Stimulated activated CD4-positive, alpha-beta T cell treated with anti-CD3 and anti-CD28 coated beads, Interleukin-2, amount 100 ng/mL, for 24 hours (primary cell): Measurements from ENCODE around the gene ZDHHC11B.
"Not testable (repeated sequence)": the region's sequence is repeated elsewhere in the genome, so short reads cannot be mapped to it uniquely, and the experiment has no call there.

Experiments
- DNase-seq, 2 donors: peaks; one replicate each; pipeline ENCODE4 v3.0.0-alpha.2; 2020

Gene ZDHHC11B

DNA sequence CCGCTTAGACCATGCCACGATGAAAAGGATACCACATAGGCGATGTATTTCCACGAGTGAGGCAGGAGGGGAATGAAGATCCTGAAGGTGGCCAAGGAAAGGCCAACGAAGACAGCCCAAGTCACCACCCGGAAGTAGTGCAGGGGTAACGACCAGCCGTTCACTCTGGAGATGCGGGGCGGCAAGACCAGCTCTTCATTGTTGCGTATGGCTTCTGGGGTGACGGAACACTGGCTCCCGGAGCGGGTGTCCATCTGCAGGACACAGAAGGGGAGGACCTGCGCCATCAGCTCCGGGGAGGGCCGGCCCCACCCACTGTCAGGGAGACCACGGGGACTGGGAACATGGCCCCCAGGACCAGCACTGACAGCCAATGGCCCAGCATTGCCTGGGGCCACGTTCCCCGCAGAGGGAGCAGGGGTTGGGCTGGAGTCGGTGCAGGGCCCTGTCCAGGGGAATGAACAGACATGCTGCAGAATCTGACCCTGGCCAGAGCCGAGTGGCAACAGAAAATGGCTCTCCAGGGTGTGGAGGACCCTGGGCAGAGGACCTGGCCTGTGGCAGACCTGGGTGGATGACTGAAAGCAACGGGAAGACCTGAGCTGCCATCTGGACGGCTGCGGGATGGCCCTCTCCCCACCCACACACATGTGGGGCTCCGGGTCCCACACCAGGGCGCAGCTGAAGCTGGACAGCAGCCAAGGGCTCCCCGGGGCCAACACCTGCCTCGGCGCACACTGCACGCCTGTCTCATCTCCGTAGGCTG is 17.7 kb downstream of the ZDHHC11B start:
- DNase-seq = peak; percentile 1 to 15

DNA sequence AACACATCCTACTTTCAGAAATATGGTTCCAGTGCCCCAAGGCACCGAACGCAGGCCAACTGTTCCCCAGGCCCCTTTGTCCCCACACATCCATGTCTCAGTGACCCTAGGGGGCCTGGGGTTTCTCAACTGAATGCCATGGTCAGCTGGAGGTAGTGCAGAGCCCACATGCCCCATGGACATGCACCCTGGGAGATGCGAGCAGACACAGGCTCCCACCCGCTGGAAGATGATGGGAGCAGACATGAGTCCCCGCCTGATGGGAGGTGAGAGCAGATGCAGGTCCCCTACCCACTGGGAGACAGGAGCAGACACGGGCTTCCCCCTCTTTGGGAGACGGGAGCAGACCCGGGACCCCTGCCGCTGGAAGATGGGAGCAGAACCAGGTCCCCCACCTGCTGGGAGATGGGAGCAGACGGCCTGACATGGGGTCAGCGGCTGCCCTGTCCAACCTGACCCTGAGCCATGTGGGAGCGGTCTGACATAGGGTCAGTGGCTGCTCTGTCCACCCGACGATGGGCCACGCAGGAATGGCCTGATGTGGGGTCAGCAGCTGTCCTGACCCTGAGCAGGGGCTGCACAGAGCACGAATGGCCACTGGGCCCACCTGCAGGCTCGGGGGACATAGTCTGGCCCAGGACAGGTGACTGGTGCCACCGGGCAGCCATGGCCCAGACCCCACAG is 18.4 kb downstream of the ZDHHC11B start:
- peak in 1 of 2 donors; percentile 18 for DNase-seq

- no peak for DNase-seq
Observed at GRCh38 chr5:763998-764781, 20.3 kb downstream of the ZDHHC11B start.

DNA sequence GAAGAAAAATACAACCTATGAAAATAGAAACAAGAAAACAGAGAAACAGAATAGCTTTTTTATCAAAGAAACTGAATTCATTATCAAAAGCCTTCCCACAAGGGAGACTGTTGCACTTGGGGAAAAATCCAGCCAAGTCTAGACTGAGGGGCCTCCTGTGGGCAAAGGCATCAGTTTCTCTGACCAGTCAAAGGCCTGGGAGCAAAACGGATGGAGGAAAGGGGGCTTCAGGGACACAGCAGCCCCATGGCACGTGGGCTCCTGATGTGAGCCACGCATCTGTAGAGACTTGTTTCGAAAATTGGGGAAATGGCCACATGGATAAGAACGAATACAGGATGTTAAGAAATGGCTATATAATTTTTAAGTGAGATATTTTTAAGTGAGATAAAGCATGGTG is 21.1 kb downstream of the ZDHHC11B start:
- no peak for DNase-seq

- DNase-seq = not testable (repeated sequence)
Observed at GRCh38 chr5:762996-763395, 21.5 kb downstream of the ZDHHC11B start.

GRCh38 chr5:761854-762710 is 22.4 kb downstream of the ZDHHC11B start:
- DNase-seq = peak; percentile 0 to 26

DNA sequence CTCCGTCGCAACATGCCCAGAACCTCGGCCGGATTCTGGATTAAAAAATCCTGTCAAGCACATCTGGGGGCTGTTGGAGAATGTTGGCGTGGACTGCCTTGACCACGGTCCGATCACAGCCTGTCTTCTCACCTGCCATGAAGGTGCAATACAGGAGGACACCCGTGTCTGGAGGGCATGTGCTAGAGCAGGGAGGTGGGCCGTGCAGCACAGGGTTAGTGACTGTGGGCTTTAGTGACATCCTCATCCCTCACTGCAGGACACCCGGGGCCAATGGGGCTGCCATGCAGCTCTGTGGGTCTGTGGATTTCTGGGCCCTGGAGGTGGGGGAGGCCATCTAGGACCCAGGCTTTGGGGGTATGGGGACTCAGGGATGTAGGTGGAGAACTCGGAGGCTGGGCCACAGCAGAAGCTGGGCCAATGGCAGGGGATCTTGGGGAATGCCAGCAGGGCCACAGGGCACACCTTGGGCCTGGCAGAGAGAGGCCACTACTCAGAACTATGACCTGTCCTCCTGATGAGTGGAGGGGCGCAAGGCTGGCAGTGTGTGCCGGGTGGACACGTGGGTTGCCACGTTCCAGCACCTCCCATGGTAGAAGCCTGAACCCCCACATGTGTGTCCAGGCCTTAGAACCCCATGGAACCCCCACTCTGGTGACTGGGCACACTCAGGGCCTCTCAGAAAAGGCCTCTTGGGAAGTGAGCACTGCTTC is 23.3 kb downstream of the ZDHHC11B start:
- peak; percentile 0 to 28 for DNase-seq

DNA sequence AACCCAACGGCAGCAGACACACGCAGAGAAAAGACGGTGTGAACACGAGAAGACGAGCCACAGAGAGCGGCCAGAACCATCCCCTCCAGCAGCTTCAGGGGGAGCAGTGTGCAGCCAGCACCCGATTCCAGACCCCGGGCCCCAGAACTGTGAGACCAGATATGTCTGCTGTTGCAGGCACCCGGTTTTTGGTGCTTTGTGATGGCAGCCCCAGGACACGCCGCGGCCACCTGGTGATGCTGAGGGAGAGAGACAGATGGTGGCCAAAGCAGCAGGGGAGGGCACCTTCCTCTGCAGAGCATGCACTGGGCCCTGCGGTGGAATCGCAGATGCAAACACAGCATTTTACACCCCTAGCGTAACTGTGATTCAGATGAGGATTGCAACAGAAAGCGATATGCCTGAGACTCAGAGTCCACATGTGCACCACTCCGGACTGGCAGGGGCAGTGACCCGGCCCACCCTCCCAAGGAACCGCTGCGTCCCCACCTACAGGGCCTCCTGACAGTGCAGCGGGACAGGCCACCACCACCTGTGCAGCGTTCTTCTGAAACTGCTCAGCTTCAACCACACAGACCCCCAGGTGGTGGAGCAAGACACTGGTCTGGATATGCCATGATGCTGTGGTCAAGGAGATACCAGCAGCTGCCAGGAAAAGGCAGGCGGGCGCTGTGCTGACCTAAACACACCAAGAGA is 24.0 kb downstream of the ZDHHC11B start:
- peak; percentile 1 to 30 for DNase-seq

- DNase-seq = peak; percentile 0 to 32
Observed at GRCh38 chr5:759781-760362, 24.7 kb downstream of the ZDHHC11B start.

DNA sequence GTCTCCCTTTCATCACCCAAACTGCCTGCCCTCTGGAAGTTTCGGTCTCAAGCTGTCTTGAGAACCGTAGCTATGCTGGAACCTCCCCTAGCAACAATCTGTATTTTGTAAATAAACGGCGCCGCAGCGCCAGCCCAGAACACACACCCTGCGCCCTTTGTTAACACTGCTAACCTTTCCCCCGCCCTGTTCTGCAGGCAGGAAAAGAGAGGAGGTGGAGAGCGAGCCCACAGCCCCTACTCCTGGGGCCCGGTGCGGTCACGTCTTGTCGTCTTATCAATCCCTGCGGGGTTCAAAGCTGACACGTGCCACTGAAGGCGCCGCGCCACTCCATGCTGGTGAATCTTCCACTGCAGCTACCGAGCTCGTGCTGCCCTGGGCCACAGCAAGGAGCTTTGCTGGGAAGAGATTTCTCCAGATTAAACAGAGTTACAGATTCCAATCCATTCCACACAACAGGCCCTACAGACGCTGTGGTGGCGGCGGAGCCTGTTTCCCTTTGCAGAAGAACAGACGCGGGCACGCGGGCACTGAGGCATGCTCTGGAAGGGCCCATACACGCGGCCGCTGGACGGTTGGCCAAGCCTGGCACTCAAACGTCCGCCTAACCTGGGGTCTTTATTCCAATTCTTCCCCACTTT is 25.3 kb downstream of the ZDHHC11B start:
- peak; percentile 37 to 68 for DNase-seq

DNA sequence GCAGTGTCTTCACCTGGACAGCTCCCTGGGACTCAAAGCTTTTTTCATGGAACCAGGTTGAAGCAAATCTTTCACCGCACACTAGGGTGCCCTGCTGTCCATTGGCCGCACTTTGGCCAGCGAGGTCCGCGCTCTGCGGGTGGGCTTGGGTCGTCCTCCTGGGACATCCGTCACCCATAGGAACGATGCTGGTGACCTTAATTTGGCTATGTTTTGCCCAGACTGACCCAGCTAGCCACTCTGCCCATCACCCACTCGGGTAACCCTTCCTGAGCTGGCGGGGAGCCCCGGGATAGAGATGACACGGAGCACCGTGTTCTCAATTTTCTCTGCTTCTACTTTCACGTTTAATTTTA is 25.9 kb downstream of the ZDHHC11B start:
- no peak for DNase-seq

GRCh38 chr5:757931-758697 is 26.4 kb downstream of the ZDHHC11B start:
- peak; percentile 50 to 57 for DNase-seq

DNA sequence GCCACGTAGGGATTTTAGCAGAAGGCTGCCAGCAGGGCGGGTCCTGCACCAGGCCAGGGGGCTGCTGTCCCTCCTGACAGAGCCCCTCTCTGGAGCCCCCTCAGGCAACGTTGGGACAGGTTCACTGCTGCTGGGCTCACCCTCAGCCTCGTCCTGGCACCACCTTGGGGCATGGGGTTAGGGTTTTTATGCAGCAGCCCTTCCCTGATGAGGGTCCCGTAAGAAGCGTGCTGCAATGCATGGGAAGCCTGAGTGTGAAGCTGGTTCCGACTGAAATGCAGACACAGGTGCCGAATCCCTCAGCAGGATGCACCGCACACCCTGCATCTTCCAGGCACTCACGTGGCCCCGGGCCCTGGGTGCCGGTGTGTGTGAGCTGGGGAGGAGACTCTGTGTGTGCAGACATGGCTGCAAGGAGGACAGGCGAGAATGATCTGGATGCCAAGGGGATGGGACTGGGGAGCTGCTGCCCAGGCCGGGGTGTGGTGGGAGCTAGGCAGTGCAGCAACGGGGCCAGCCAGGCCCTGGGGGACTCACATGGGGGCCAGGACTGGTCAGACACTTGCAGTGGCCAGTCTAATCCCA is 27.1 kb downstream of the ZDHHC11B start:
- DNase-seq = peak in 1 of 2 donors; percentile 32

GRCh38 chr5:756865-757345 is 27.6 kb downstream of the ZDHHC11B start:
- peak in 1 of 2 donors; percentile 31 for DNase-seq

- DNase-seq = peak in 1 of 2 donors; percentile 23
Observed at GRCh38 chr5:756171-756570, 28.4 kb downstream of the ZDHHC11B start.

GRCh38 chr5:754143-754632 is 30.3 kb downstream of the ZDHHC11B start:
- DNase-seq = not testable (repeated sequence)

DNA sequence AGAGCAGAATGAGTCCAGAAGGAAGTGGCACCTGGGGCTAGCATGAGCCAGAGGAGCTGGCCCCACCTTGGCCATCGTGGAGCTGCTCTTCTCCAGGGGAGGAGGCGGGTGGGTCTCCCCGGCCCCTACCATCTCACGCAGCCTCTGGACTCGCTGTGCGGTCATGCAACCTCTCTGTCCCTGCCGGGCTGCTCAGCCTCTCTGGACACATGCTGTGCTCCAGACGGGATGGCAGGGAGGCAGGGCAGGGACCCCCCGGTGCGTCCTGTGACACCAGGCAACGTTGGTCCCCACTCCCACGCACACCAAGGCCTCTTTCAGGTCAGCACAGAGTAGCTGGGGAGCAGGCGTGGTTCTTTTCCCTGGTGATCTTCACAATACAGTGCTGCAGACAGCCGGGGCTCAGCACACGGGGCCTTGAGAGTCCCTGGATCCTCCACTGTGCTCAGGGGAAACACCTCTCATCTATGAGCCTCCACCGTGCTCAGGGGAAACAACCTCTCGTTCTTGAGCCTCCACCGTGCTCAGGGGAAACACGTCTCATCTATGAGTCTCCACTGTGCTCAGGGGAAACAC is 30.9 kb downstream of the ZDHHC11B start:
- not testable (repeated sequence) for DNase-seq

- not testable (repeated sequence) for DNase-seq
Observed at GRCh38 chr5:752532-753115, 31.9 kb downstream of the ZDHHC11B start.
